ENCODE results near the gene LSM8.

GRCh38 chr7:118169146-118169545, 14.8 kb upstream of the LSM8 start:
- no peak for TF ChIP-seq EZH2 (IDR thresholded peaks at IDR 0.05; ENCODE audit: insufficient read depth, poor library complexity, severe bottlenecking)
- TF ChIP-seq EZH2phosphoT487 (IDR thresholded peaks at IDR 0.05; ENCODE audit: insufficient read depth, low read depth): no peak

Data from GM23248 (cell line).